Germinal center (tissue), 1 donor: Measurements from ENCODE around the gene FSD1.
A peak's percentile ranks its signal among the peaks of the same experiment; 100 is the strongest.
"Not testable (repeated sequence)": the region's sequence is repeated elsewhere in the genome, so short reads cannot be mapped to it uniquely, and the experiment has no call there.

Source experiments
- DNase-seq: peaks from one replicate; pipeline ENCODE4 v3.0.0; 2012; ENCODE audit warnings: mixed read lengths, low spot score

Gene FSD1

DNA sequence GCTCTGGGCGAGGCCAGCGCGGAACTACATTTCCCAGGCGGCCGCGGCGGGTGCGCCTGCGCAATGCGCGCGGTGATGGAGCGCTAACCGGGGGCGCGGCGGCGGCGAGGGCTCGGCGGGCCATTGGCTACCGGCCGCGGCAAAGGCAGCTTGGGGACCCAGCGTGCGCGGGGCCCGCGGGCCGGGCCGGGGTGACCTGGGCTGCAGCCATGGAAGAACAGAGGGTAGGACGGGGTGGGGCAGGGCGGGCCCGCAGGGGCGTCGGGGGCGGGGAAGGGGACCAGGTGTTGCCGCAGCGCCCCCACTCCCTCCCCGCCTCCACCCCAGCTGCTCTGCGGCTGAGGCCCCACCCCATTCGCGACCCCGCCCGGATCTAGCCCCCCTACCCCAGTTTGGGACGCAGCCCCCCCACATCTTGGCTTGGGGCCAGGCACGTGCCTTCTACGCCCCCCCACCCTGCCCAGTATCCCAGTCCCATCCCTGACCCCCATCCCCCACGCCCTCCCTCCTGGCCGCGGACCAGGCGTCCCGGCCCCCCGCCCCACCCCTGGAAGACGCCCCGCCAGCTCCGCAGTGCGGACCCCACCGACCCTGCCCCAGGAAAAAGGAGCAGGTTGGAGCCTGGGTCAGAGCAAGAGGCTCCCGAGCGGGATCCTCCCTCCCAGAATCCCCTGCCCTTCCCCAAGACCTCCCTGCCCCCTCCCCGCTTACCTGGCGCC, at the start of gene FSD1:
TSS of gene FSD1 (plus strand) at position 61 of the 719 bp plus-strand sequence. CDS start at position 210, 149 bp downstream.
- DNase-seq, result peak; percentile 93

GRCh38 chr19:4256563-4256962, 47.8 kb upstream of the FSD1 start:
- DNase-seq, result no peak

- no peak for DNase-seq
These were observed 47.4 kb upstream of the FSD1 start for GRCh38 chr19:4257025-4257424.

- no peak for DNase-seq
These were observed 46.2 kb upstream of the FSD1 start for GRCh38 chr19:4258181-4258580.

DNA sequence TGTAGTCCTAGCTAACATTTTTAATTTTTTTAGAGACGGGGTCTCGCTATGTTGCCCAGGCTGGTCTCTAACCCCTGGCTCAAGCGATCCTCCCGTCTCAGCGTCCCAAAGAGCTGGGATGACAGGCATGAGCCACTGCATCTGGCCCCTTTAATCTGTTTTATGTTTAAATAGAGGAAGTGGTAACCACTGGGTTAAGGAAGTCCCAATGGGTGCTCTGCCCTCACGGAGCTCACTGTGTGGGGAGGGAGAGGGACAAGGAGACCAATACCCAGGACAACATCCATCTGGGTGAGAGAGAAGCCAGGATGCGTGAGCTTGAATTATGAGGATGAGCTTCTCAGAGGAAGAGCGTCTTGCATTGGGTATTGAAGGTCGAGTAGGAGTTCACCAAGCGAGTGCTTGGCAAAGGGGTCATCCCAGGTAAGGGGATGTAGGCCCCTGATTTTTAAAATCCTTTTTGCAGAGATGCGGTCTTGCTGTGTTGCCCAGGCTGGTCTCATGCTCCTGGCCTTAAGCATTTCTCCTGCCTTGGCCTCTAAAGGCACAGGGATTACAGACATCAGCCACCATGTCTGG, 43.7 kb upstream of the FSD1 start:
- no peak for DNase-seq

GRCh38 chr19:4264812-4265211, 39.6 kb upstream of the FSD1 start:
- DNase-seq, result no peak

DNA sequence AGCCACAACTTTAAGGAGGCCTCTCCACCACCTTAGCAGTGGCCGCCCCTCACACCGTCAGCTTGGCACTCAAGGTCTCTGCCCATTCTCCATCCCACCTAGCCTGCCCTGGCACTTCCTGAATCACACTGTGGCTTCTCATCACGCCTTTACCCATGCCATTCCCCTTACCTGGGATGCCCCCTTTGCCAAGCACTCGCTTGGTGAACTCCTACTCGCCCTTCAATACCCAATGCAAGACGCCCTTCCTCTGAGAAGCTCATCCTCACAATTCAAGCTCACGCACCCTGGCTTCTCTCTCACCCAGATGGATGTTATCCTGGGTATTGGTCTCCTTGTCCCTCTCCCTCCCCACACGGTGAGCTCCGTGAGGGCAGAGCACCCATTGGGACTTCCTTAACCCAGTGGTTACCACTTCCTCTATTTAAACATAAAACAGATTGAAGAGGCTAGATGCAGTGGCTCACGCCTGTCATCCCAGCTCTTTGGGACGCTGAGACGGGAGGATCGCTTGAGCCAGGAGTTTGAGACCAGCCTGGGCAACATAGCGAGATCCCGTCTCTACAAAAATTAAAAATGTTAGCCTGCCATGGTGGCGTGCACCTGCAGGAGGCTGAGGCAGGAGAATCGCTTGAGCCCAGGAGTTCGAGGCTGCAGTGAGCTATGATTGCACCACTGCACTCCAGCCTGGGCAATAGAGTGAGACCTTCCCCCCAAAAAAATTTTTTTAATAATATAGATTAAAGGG, 38.0 kb upstream of the FSD1 start:
- no peak for DNase-seq

DNA sequence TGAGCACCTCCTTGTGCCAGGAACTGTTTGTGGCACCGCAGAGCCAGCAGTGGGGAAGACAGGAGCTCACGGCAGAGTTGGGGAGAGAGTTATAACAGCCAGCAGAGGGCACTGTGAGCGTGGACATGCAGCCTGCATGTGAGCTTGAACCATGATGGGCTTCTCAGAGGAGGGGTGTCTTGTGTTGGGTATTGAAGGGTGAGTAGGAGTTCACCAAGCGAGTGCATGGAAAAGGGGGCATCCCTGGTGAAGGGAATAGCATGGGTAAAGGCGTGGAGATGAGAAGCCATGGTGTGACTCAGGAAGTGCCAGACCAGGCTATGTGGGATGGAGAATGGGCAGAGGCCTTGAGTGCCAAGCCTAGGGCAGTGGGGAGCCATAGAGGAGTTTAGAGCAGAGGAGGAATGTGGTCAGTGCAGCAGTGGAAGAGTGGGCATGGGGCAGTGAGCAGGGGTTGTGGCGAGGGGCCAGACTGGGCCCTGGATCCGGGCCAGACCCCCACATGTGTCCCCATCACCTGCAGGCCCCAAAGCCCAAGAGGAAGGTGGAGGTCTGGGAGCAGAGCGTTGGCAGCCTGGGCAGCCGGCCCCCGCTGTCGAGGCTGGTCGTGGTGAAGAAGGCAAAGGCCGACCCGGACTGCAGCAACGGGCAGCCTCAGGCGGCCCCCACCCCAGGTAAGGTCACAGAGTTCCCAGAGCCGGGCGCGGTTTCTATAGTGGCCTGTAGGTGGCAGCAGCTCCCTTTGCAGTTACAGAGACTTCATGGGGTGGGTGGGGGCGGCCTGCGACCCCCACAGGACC, 37.1 kb upstream of the FSD1 start:
- DNase-seq, result peak; percentile 75

- no peak for DNase-seq
These were observed 36.2 kb upstream of the FSD1 start for GRCh38 chr19:4267901-4268815.

DNA sequence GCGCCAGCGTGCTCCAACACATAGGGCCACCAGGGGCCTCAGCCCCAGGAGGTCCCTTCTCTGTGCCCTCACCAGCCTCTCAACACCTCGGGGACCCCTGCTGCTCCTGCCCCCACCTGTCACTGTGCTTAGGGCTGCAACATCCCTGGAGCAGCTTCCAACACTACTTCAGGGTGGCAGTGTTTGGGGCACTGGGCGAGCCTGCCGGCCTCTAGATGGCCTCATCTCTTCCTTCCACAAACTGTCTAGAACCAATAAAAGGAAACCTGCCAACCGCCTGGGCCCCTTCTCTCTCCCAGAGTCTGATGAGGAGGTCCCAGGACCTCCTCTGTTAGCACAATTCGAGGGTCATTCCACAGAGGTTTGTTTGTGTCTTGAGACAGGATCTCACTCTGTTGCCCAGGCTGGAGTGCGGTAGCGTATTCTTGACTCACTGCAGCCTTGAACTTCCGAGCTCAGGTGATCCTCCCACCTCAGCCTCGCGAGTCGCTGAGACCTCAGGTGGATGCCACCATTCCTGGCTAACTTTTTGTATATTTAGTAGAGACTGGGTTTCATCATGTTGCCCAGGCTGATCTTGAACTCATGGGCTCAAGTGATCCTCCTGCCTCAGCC, 35.5 kb upstream of the FSD1 start:
- no peak for DNase-seq

GRCh38 chr19:4272894-4273293, 31.5 kb upstream of the FSD1 start:
- DNase-seq, result no peak

DNA sequence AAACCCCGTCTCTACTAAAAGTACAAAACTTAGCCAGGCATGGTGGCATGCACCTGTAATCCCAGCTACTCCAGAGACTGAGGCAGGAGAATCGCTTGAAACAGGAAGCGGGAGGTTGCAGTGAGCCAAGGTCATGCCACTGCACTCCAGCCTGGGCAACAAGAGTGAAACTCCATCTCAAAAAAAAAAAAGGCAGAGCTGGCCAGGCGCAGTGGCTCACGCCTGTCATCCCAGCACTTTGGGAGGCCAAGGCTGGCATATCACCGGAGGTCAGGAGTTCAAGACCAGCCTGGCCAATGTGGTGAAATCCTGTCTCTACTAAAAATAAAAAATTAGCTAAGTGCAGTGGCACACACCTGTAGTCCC, 30.1 kb upstream of the FSD1 start:
- not testable (repeated sequence) for DNase-seq

GRCh38 chr19:4277191-4277696, 27.2 kb upstream of the FSD1 start:
- no peak for DNase-seq

- DNase-seq, result no peak
These were observed 26.4 kb upstream of the FSD1 start for GRCh38 chr19:4278010-4278409.

DNA sequence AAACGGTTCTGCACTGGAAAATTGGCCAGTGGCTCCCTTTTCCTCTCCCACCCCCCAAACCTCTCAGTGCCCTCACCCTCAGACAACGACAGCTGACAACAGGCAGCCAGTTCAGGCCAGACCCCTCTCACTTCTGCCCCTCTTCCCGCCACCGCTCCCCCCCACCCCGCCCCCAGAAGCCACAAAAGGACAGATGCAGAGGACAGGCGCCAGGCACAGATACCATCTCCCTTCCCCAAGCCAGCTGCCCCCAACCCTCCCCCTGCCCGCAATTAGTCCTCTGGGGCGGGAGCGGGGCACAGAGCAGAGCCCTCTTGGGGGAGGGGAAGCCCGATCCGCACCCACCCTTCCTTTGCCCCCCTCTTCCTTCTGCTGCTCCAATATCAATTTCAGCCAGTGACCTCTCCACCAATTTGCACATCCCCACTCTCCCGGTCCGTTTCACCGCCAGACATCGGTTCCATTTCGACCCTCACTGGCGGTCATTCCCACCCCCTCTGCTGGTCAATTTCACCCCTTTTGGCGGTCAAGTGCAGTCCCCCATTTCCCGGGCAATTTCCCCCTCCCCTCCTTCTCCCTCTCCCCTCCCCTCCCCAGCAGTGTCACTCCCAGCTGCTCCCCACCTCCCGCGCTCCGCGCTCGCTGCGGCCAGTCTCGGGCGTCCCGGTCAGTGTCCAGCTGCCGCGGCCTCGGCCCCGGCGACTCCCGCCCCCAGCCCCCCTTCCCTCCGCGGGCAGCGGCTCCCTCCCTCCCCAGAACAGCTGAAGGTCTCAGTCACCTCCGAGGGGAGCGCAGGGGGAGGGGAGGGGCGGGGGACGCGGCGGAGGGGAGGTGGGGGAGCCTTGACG, 25.8 kb upstream of the FSD1 start, which contains the start of gene SHD:
TSS of gene SHD (plus strand) at position 848 of the 848 bp plus-strand sequence. CDS start 798 bp downstream, outside the sequence.
- no peak for DNase-seq

- no peak for DNase-seq
These were observed 25.2 kb upstream of the FSD1 start for GRCh38 chr19:4279267-4279529.

DNA sequence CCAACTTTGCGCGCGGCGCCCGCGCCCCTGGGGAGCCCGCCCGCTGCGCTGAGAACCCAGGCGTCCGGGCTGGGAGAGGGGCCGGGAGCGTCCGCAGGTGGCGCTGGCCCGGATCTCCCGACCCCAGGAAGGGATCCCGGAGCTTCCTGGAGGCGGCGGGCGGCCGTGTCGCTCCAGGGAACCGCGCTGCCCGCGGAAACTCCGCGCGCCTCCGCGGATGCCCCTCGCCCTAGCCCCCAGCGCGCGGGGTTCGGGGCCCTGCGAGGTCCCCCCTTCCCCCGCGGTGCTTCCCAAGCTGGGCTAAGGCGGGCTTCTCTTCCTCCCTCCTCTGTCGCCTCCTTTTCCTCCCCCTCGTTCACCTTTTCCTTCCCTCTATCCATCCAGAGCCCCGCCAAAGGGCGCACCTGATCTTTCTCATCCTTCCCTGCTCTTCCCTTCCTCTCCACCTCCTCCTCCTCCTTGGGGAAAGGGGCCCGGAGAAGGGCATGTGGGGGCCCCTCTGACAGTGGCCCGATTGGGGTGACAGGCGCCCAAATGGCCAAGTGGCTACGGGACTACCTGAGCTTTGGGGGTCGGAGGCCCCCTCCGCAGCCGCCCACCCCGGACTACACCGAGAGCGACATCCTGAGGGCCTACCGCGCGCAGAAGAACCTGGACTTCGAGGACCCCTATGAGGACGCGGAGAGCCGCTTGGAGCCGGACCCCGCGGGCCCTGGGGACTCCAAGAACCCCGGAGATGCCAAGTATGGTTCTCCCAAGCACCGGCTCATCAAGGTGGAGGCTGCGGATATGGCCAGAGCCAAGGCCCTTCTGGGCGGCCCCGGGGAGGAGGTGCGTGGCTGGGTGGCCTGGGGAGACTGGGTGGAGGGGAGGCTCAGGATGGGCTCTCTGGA, 24.6 kb upstream of the FSD1 start:
- no peak for DNase-seq

DNA sequence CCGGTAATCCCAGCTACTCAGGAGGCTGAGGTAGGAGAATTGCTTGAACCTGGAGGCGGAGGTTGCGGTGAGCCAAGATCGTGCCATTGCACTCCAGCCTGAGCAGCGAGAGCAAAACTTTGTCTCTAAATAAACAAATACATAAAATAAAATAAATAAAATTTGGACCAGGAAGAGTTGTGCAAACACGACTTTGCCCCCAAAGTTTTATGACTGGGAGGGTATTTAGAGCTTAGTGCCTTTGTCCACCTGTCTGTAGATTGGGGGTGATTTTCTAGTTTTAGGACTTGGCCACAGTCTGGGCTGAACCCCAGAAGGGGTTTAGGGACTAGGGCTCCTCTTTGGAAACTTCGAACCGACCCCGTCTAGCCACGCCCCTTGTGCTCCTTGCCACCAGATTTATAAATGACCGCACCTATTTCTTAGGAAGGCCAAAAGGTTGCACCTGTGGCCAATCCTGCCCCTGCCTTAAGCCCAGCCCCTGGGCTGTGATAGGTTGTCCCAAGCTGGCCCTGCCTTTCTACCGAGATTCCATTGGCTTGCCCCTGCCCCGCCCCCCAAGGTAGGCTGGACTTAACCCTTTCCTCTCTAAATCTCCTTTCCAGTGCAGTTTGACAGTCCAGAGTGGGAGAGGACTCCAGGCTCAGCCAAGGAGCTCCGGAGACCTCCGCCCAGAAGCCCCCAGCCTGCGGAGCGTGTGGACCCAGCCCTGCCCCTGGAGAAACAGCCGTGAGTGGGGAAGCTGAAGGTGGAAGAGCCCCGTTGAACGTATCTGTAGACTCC, 20.0 kb upstream of the FSD1 start:
- no peak for DNase-seq
